C4-2B (cell line): ENCODE measurements around the gene NLRP3.

ENCODE experiments used
- ZFX ChIP-seq: fragments of 450-650 bp; IDR thresholded peaks from 2 replicates; pipeline ENCODE4 v1.6.1; 2017
- TF ChIP-seq, protein P1 (sequence below): fragments of 450-650 bp; conservative IDR thresholded peaks from 2 replicates; pipeline ENCODE4 v1.5.1; 2017; ENCODE audit warnings: mild to moderate bottlenecking

DNA sequence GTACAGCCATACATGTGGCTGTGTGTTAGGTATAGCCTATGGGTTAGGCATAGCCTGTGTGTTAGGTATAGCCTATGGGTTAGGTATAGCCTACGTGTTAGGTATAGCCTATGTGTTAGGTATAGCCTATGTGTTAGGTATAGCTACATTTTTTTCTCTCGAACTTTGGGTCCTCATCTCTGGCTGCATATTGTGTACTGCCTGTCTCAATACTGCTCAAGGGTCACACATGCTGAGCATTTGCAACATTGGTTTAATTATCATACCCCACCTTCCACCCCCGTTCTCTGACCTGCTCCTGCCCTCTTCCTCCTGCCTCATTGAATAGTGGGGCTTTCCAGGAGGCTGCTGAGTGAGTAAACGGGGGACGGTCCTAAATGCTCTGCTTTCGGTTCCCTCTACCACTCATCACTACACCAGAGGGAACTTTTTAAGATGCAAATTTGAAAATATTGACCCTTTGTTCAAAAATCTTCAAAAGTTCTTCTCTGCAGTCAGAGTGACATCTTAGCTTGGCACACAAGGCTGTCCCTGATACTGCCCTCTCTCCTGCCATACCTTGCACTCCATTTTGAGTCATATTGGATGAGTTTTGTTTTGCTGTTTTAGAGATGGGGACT is 24.1 kb downstream of the NLRP3 start:
- TF ChIP-seq, protein P1, sequence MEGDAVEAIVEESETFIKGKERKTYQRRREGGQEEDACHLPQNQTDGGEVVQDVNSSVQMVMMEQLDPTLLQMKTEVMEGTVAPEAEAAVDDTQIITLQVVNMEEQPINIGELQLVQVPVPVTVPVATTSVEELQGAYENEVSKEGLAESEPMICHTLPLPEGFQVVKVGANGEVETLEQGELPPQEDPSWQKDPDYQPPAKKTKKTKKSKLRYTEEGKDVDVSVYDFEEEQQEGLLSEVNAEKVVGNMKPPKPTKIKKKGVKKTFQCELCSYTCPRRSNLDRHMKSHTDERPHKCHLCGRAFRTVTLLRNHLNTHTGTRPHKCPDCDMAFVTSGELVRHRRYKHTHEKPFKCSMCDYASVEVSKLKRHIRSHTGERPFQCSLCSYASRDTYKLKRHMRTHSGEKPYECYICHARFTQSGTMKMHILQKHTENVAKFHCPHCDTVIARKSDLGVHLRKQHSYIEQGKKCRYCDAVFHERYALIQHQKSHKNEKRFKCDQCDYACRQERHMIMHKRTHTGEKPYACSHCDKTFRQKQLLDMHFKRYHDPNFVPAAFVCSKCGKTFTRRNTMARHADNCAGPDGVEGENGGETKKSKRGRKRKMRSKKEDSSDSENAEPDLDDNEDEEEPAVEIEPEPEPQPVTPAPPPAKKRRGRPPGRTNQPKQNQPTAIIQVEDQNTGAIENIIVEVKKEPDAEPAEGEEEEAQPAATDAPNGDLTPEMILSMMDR, result no peak
- no peak for TF ChIP-seq ZFX
